Tongue (tissue), 2 donors: ENCODE data around the gene OR51B6. TPM values are rescaled to one million over a fixed set of nuclear protein-coding genes. Genes with fewer than 3 reads are reported as not detected.
"Not testable (repeated sequence)": the region's sequence is repeated elsewhere in the genome, so short reads cannot be mapped to it uniquely, and the experiment has no call there.

Experiments used
- DNase-seq: peaks from one replicate; pipeline ENCODE4 v3.0.0-alpha.2; 2015
- total RNA-seq: library from RNA; depleted of rRNA; stranded (reverse); fragments of >200 nt; gene quantifications from one replicate; pipeline ENCODE4 v1.2.3, GENCODE V29; 2014

The OR51B6 gene, protein sequence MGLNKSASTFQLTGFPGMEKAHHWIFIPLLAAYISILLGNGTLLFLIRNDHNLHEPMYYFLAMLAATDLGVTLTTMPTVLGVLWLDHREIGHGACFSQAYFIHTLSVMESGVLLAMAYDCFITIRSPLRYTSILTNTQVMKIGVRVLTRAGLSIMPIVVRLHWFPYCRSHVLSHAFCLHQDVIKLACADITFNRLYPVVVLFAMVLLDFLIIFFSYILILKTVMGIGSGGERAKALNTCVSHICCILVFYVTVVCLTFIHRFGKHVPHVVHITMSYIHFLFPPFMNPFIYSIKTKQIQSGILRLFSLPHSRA
- not detected for total RNA-seq

DNA sequence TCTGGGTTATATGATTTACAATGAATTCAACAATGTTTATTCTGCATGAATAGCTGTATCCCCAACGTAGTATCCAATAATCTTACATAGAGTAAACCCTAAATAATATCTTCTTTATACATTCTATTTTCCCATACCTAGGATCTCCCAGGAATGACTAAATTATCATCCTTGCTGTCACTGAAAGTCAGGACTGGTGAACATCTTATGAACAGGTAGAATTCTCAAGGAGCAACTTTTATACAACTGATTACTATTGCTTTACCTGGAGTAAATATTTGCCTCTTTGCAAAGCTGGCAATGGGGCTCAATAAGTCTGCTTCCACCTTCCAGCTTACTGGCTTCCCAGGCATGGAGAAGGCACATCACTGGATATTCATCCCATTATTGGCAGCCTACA lies at the start of gene OR51B6:
TSS of gene OR51B6 (plus strand) at position 301 of the 400 bp plus-strand sequence. CDS start at position 301, 0 bp downstream.
- no peak for DNase-seq

DNA sequence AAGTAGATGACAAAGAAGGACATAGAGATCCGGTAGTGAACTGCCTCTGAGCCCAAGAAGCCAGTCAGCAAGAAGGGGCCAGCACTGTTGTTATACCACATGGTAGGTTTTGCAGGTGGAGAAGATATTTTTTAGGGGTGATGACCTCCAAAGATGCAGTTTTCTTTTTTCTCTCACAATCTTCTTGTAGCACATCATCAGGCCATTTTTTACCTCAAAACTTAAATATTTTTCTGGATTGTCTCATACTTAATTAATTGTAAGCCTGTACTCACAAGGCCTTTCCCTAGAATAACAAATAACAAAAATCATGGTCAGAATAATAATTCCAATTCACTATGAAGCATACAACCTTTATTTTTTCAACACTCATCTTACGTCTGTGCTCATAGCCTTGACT lies 49.5 kb upstream of the OR51B6 start, which contains the start of gene OR51B4:
TSS of gene OR51B4 (minus strand) at position 101 of the 400 bp plus-strand sequence. CDS start at position 101, 0 bp downstream.
- no peak for DNase-seq

DNA sequence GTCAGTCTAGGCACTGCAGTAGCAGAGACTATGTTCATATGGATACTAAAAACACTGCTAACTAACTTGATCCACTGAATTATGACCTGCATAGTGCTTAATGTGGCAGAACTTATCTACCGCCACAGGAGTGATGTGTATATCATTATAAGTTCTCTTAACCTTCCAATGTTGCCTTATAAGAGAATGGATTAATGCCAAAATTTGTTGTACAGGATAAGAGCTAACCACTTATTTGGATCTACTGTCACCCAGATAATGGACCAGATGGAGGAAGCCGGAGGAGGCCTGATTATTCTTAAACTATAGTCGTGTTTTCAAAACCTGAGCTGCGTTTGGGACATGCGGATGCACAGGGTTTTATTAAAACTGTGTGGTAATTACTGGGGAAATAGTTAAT lies 47.7 kb upstream of the OR51B6 start:
- DNase-seq = no peak

DNA sequence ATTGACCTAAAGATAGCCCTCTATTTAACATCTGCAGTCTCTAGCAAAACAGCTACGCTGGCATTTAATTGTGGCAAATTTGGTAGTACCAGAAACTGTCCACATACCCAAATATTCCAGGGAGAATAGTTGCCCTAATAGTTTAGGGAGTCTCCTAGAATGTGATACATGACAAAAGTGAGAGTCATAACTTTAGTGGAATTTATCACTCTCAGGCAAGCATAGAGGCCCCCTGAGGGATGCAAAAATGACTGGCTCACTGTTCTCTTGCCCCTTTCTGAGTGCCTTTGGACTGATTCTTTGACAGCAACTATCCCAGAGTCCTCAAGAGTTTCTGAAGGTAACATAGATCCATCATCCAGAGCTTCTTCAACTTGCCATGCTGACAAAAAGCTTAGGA lies 47.3 kb upstream of the OR51B6 start:
- no peak for DNase-seq

DNA sequence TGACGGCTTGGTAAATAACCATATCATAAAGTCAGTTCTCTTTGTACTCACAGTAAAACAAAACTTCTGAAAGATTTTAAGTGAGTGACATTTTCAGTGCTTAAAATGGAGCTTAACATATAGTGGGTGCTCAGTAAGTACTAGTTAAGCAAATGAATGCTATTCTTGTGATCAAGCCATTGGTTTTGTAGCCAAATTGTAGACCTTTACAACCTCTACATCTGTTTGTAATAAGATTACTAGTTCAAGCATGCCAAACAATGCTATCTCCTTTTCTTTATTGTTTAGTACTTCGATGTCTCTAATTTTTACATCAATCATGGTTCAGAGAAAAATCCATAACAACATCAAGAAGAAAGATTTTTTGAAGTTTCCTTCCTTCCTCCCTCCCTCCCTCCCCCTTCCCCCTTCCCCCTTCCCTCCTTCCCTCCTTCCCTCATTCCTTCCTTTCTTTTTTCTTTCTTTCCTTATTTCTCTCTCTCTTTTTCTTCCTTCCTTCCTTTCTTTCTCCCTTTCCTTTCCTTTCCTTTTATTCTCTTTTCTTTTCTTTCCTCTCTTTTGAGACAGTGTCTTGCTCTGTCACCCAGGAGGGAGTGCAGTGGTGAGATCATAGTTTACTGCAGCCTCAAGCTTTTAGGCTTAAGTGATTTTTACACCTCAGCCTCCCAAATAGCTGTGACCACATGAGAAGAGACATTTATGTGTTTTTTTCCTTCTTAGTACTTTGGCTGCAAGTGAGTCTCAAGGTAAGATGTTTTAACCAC lies 43.9 kb upstream of the OR51B6 start:
- DNase-seq = no peak

DNA sequence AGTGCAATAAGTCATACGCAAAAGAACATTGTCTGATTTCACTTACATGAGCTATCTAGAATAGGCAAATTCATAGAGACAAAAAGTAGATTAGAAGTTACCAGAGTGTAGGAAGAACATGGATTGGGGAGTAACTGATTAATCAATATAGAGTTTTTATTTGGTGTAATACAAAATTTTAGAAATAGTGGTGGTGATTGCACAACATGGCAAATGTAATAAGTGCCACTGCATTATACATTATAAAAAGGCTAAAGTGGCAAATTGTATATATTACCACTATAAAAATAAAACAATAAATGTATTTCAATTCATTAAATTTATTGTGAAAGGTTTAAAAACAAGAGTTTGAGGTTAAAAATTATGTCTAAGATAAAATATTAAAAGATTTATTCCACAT lies 40.9 kb upstream of the OR51B6 start:
- no peak for DNase-seq

DNA sequence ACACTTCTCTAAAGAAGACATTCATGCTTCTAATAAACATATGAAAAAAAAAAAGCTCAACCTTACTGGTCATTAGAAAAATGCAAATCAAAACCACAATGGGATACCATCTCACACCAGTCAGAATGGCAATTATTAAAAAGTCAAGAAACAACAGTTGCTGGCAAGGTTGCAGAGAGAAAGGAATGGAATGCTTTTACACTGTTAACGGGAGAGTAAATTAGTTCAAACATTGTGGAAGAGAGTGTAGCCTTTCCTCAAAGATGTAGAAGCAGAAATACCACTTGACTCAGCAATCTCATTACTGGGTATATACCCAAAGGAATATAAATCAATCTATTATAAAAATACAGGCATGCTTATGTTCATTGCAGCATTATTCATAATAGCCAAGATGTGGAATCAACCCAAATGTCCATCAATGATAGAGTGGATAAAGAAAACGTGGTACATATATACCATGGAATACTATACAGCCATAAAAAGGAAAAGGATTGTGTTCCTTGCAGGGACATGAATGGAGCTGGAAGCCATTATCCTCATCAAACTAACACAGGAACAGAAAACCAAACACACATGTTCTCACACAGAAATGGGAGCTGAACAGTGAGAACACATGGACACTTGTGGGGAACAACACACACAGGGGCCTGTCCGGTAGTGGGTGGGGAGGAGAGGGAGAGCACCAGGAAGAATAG lies 37.8 kb upstream of the OR51B6 start:
- not testable (repeated sequence) for DNase-seq

DNA sequence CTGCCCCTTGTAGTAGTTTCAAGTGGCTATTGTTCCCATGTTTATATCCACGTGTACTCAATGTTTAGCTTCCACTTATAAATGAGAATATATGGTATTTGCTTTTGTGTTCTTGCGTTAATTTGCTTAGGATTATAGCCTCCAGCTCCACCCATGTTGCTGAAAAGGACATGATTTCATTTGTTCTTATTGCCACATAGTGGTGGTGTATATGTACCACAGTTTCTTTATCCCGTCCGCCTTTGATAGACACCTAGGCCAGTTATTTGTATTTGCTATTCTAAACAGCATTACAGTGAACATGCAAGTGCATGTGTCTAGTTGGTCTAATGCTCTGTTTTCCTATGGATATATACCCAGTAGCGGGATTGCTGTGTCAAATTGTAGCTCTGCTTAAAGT lies 34.0 kb upstream of the OR51B6 start:
- DNase-seq = no peak

DNA sequence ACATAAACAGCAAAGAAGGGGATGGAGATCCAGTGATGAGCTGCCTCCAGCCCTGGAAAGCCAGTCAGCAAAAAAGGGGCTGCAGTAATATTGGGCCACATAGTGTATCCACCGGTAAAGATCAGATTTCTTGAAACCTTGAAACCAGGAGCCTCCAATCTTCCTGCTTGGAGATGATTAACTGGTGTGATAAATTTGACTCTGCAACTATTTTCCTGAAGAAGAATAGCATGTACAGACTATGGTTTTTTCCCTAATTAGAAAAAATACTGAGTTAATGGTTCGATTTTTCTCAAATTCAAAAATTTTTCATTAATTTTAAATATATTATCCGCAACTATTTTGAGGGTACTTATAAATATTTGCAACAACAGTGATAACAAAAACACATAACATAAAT lies 27.1 kb upstream of the OR51B6 start, which contains the start of gene OR51B2:
TSS of gene OR51B2 (minus strand) at position 101 of the 400 bp plus-strand sequence. CDS start at position 101, 0 bp downstream.
- no peak for DNase-seq

DNA sequence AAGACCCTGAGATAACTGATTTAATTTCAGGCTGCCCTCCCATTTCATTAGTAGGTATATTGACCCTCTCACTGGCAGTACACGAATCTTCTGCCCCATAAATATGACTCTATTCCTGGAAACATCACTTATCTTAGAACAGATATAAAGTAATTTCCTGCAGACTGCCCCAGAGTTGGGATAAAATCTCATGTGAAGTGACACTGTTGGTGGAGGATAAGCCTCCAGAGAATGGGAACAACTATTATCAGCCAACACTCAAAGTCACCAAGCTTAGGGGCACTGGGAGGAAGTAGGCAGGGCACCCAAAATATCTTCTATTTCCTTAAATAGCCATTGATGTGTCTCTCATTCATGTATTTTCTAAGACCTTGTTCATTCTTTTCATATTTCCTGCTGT lies 16.1 kb upstream of the OR51B6 start:
- DNase-seq = no peak

DNA sequence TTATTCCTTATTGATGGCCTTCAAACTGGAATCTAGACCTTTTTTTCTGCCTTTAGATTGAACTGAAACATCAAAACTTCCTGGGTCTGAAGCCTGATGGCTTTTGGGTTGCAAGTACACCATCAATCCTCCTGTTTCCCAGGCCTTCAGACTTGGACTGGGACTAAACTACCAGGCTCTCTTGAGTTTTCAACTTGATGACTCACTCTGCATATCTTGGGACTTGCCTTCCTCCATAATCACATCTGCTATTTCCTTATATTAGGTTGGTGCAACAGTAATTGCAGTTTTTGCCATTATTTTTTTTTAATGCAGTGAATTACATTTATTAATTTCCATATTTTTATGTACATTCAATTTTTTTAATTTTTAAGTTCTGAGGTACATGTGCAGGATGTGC lies 15.0 kb upstream of the OR51B6 start:
- no peak for DNase-seq

DNA sequence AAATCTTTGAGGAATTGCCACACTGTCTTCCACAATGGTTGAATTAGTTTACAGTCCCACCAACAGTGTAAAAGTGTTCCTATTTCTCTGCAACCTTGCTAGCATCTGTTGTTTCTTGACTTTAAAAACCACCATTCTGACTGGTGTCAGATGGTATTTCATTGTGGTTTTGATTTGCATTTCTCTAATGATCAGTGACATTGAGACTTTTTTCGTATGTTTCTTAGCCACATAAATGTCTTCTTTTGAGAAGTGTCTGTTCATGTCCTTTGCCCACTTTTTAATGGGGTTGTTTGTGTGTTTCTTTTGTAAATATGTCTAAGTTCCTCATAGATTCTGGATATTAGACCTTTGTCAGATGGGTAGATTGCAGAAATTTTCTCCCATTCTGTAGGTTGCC lies 14.1 kb upstream of the OR51B6 start:
- not testable (repeated sequence) for DNase-seq

DNA sequence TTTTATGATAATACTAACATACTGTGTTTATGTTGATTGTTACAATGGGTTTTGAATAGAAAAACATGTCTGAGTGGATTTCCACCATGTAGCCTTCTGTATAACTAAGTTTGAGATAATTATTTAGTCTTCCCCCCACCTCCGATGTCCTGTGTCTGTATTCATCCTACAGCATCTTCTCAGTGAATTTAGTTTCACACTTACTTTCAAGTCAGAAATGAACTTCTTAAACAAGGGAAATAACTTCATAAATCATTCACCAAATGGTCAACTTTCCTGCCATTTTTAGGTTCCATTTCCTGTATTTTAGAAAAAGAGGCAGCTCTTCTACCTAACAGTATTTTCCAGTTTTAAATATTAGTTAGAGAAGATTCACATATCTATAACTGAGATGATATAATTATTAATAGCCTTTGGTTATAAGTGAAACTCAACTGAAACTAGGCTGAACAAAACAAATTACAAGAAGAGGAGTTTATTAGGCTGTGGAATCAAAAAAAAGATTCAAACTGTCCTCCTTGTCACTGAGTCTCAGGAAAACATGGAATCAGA lies 11.5 kb upstream of the OR51B6 start:
- no peak for DNase-seq

DNA sequence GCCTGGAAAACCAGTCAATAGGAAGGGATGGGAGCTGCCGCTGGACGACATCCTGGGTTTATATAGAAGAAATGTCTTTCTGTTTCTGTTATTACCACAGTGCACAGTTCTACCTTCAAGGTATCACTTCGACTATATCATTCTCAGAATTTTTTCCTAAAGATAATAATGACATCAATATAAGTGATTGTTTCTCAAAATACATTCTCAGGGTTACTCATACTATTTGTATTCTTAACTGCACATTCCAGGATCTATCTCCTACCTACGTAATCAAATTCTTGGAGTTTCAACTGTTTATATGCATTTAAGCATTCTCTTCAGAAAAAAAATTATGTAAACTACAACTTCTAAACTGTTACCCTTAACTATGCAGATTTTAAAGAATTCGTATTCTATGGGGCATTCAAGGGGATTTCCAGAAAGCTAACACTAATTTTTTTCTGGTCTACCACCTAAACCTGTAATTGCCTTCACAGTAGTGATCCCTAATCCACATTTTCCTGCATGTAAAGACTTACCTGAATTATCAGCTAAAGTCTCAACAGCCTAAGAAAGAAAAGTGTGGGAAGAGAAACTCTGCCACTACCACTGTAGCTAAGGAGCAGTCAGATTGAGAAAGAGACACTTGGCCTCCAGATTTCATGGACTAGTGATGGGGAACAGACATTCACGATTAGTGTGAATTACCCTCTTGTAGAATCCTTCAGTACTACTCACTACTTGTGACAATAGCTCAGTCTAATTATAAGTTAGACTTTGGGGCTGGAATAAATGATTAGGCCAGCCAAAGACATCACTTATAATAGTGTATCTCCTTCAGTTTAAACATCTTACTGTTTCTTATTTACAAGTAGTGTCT lies 7.6 kb upstream of the OR51B6 start, which contains the start of gene OR51B5:
TSS of gene OR51B5 (minus strand) at position 51 of the 862 bp plus-strand sequence. CDS start at position 51, 0 bp downstream.
- no peak for DNase-seq

DNA sequence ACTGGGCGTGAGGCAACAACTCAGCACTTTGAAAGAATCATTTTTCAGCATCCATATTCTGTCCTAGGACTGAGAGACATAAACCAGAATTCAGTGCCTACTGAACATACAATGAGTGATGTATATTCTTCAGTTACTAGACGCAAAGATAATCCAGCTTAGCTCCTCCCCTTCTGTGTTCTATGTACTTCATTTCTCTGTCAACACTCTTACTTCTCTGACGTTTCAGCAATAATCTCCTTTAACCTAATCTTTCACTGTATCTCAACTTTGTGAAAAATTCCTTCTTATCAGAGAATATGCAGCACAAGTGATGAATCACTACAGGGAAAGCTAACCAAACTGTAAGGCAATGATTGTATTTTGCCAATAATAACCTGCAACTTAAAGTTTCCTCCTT lies 5.5 kb upstream of the OR51B6 start:
- no peak for DNase-seq

DNA sequence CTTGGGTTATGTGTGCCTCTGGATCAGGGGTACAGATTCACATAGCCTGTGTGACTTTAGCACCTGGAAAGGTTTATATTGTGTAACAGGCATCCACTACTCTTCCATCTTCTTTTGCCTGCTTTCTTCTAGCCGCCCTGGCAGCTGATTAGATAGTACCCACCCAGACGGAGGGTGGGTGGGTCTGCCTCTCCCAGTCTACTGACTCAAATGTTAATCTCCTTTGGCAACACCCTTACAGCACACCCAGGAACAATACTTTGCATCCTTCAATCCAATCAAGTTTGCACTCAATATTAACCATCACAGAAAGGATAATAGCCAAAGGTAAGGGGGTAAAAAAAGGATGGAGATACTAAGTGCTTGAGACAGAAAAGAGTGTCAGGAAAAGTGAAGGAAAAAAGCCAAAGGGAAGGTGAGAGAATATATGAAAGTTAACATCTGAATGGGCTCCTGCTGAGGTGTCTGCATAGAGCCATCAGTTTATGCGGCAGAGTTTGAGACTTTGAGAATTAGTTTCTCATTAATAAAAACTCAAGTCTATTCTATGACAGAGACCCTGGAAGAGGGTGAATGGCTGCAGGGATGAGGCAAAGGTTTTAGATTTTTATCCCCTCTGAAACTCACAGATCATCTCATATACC lies 2.6 kb upstream of the OR51B6 start:
- DNase-seq = no peak

DNA sequence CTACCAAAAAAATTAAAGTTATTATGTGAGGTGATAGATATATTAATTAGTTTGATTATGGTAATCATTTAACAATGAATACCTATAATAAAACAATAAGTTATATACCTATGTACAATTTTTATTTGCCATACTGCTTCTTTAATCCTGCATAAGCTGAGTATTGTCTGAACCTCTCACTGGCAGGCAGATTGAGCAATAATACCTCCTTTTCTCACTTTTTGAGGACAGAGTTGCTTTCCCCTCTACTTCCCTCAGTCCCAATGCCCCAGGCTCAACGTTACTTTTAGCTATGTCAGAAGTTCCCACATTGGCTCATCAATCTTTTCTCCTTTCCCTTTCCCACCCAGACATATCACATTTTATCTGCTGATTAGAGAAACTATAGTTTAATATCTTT lies 1.8 kb upstream of the OR51B6 start:
- DNase-seq = no peak

DNA sequence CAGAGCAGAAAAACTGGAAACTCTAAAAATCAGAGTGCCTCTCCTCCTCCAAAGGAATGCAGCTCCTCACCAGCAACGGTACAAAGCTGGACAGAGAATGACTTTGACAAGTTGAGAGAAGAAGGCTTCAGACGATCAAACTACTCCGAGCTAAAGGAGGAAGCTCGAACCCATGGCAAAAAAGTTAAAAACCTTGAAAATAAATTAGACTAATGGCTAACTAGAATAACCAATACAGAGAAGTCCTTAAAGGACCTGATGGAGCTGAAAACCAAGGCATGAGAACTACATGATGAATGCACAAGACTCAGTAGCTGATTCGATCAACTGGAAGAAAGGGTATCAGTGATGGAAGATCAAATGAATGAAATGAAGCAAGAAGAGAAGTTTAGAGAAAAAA lies 4.7 kb downstream of the OR51B6 start:
- not testable (repeated sequence) for DNase-seq

DNA sequence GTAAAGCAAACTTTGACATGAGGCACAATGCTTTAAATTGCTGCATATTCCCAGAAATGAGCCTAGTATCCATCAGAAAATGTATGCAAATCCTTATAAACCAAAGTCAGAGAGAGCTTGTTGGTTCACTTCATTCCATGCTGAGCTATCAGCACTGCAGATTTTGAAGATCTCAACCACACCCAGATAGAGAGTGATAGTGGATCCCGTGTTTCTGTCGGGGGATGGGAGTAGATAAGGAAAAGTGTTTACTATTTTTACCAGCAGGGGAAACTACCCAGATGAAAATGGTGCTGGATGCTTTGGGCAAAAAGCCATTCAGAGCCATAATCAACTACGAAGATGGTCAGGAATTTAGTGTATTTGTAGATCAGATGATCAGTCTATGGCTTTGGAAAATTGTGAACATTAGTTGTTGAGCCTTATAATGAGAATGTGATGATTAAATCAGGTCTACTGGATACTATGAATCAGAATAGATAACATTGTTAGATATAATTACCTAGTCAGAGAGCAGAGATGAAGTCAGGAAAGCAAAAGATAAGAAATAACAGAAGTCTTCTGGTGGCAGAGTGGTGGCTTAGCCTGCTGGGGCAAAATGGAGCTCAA lies 10.8 kb downstream of the OR51B6 start:
- DNase-seq = no peak

DNA sequence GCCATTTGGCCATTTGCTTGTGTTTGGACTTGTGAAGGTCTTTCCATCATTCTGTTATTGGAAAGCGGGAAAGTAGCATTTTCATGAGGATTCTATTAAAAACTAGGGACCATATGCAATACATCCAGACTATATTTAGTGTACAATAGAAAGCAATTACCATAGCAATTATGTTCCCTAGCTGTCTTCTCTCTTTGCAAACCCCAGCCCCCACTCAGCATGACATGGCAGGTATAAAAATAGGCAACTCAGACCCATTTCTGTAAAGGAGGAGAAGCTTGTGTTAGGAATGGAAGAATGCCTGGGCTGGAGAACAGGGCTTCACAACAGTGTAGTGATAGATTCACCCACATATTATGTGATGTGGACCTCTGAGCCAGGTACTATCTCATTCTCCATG lies 12.4 kb downstream of the OR51B6 start:
- no peak for DNase-seq

DNA sequence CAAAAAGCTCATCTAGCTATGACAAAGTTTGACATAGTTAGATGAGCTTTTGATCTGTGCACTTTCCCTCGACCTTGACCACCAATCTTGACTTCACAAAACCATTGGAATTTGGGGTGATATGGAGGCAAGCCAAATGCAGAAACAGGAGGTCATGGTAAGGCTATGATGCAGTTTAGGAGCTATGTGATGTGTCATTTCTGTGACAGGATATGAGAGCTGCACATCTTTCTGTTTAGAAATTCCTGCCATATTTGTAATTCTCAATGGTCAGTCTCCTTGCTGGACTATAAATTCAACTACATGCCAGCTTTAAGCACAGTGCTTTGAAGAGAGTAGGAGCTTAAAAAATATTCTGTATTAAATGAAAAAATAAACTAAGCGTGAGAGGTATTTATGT lies 12.9 kb downstream of the OR51B6 start:
- no peak for DNase-seq
